A673 (cell line): ENCODE results near the gene TBC1D22A. TPM values are rescaled to one million over a fixed set of nuclear protein-coding genes. Genes with fewer than 3 reads are reported as not detected.

Source experiments
- BruUV-seq: library from RNA; stranded (reverse); fragments of 400-500 nt; replicated peaks from 2 replicates; lab custom pipeline; 2021; lab: Mats Ljungman, UMichigan
- CTCF ChIA-PET: fragments of 300-600 bp; sonication (Branson Sonifier 250); formaldehyde crosslinking; loops from one replicate; lab custom pipeline; 2022; ENCODE audit warnings: antibody characterized with exemption; lab: Charles Lee
- POLR2A ChIA-PET: fragments of 300-600 bp; sonication (Branson Sonifier 250); formaldehyde crosslinking; loops from one replicate; lab custom pipeline; 2022; ENCODE audit warnings: antibody characterized with exemption; ENCODE audit not compliant: low non-redundant PET; lab: Charles Lee
- DNase-seq: peaks from one replicate; pipeline ENCODE4 v3.0.0-alpha.2; 2015; ENCODE audit warnings: low spot score
- H3K27ac ChIP-seq: fragments of 200-600 bp; sonication (generic); 2 replicates; pipeline ENCODE4 v1.5.1; 2016; ENCODE audit warnings: mixed run types, low read depth, mild to moderate bottlenecking, mixed read lengths, antibody characterized with exemption, low read length; ENCODE audit not compliant: poor library complexity, severe bottlenecking
- H3K27me3 ChIP-seq: fragments of 200-600 bp; sonication (generic); replicated peaks from 2 replicates; pipeline ENCODE4 v1.6.1; 2017; ENCODE audit warnings: mixed run types, low read depth, mild to moderate bottlenecking, mixed read lengths, antibody characterized with exemption, low read length; ENCODE audit not compliant: insufficient read depth, poor library complexity
- H3K36me3 ChIP-seq: fragments of 200-600 bp; sonication (generic); 2 replicates; pipeline ENCODE4 v1.6.1; 2016; ENCODE audit warnings: mixed run types, mild to moderate bottlenecking, mixed read lengths, antibody characterized with exemption, low read length; ENCODE audit not compliant: insufficient read depth, poor library complexity, severe bottlenecking
- H3K4me1 ChIP-seq: fragments of 200-600 bp; sonication (generic); 2 replicates; pipeline ENCODE4 v1.6.1; 2017; ENCODE audit warnings: mixed run types, mild to moderate bottlenecking, mixed read lengths, antibody characterized with exemption, low read length; ENCODE audit not compliant: insufficient read depth, poor library complexity, severe bottlenecking
- H3K4me3 ChIP-seq: fragments of 200-600 bp; sonication (generic); 2 replicates; pipeline ENCODE4 v1.5.1; 2016; ENCODE audit warnings: low read depth, mixed run types, mild to moderate bottlenecking, mixed read lengths, low read length; ENCODE audit not compliant: poor library complexity, severe bottlenecking
- H3K9me3 ChIP-seq: fragments of 200-600 bp; sonication (generic); 2 replicates; pipeline ENCODE4 v1.6.1; 2016; ENCODE audit warnings: mixed run types, low read depth, mild to moderate bottlenecking, mixed read lengths, antibody characterized with exemption, low read length; ENCODE audit not compliant: poor library complexity, severe bottlenecking
- EZH2 ChIP-seq: fragments of 200-600 bp; sonication (generic); IDR thresholded peaks from 2 replicates; pipeline ENCODE4 v1.6.1; 2017; ENCODE audit warnings: borderline replicate concordance, low read depth, mild to moderate bottlenecking, mixed read lengths, antibody characterized with exemption, low read length; ENCODE audit not compliant: poor library complexity, severe bottlenecking
- intact Hi-C: fragments of 100-400 bp; cut with micrococcal nuclease; formaldehyde crosslinking; loops from one replicate; pipeline ENCODE4 v1.10.0; 2022; ENCODE audit not compliant: unreplicated experiment
- total RNA-seq: library from RNA; stranded (reverse); gene quantifications from 2 replicates; pipeline ENCODE4 v1.2.3, GENCODE V29; 2021
- TF ChIP-seq, protein P1 (sequence below): fragments of 300-800, 200-600 bp; sonication (generic); conservative IDR thresholded peaks from 2 replicates; pipeline ENCODE4 v1.5.1; 2017; ENCODE audit warnings: low read depth, mild to moderate bottlenecking, antibody characterized with exemption, low read length, moderate library complexity, mixed read lengths

The TBC1D22A gene
- total RNA-seq, 1 experiment from 2014 or later: 22.5 TPM

DNA sequence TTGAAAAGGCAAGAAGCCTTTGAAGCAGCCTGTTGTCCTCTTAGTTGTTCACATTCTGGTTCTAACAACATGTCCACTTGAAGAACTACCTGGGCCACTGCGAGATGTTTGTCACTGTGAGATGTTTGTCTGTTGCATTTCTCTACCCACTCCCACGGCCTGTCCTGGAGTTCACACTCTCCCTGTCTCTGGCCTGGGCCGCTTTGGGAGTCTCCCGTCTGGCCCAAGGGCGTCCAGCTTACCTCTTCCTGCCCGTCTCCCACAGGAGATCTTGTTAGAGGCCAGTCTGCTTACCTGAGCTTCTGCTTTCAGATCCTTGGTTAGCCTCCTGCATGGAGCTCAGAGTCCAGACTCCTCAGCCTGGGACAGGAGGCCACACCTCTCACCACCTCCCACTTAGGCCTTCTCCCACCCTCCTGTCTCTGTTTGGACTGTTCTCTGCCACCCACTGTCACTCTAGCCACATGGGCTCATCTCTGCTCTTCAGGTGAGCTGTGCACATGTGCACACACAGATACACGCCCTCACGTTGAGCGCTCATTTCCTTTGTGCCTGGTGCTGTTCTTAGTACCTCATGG is 66.0 kb downstream of the TBC1D22A start:
- peaks cover 32% of the 10 kb centered on the region for H3K4me1 ChIP-seq
- no peak for TF ChIP-seq EZH2
- TF ChIP-seq, protein P1, sequence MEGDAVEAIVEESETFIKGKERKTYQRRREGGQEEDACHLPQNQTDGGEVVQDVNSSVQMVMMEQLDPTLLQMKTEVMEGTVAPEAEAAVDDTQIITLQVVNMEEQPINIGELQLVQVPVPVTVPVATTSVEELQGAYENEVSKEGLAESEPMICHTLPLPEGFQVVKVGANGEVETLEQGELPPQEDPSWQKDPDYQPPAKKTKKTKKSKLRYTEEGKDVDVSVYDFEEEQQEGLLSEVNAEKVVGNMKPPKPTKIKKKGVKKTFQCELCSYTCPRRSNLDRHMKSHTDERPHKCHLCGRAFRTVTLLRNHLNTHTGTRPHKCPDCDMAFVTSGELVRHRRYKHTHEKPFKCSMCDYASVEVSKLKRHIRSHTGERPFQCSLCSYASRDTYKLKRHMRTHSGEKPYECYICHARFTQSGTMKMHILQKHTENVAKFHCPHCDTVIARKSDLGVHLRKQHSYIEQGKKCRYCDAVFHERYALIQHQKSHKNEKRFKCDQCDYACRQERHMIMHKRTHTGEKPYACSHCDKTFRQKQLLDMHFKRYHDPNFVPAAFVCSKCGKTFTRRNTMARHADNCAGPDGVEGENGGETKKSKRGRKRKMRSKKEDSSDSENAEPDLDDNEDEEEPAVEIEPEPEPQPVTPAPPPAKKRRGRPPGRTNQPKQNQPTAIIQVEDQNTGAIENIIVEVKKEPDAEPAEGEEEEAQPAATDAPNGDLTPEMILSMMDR: no peak
- intact Hi-C loops: no loop called here
- no peaks in the 10 kb centered on the region for H3K9me3 ChIP-seq
- ChIA-PET CTCF (no interaction called here), POLR2A (no interaction called here)
- BruUV-seq: no TSS peak
- no peaks in the 10 kb centered on the region for H3K36me3 ChIP-seq
- H3K27ac ChIP-seq: peak overlapping the region; percentile 66
- no peak overlapping the region for H3K4me3 ChIP-seq
- no peaks in the 10 kb centered on the region for H3K27me3 ChIP-seq
- DNase-seq: no peak

DNA sequence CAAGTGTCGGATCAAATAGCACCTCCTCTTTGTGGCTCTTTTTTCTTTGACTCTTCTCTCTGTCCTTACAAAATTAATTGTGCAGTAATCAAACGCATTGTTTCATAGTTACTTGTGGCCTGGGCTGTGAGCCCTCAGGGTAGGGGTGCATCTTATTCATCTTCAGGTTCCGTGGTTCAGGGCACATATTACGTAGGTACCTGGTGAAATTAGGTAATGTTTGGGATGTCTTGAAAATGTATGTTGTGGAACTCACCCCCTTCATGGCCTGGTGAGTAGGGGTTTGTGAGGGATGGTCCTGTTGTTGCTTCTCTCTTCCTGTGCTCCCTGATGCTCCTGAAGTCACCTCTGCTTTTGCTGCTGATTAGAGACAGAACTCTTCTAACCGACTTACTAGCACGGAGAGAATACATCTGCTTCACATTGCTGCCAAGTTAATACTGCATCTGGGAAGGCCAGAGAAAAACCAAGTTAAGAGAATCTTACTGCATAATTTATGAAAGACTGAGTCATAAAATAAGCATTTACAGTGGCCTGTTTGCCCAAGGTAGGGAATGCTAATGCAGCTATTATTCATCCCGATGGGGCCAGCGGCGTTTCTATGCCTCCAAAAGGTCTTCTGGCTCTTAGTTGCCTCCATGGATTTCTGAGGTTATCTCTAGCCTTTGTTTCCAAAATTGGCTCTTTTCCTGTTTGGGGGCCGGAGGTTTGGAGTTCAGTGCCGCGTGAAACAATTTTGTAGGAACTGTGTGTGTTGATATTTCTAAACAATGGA is 66.9 kb downstream of the TBC1D22A start:
- no peaks in the 10 kb centered on the region for H3K27me3 ChIP-seq
- DNase-seq: peak; percentile 85
- CTCF ChIA-PET: no interaction called here
- BruUV-seq: no TSS peak
- H3K4me1 ChIP-seq: peaks cover 32% of the 10 kb centered on the region
- peak overlapping the region; percentile 66 for H3K27ac ChIP-seq
- H3K36me3 ChIP-seq: no peaks in the 10 kb centered on the region
- TF ChIP-seq, protein P1: no peak
- TF ChIP-seq EZH2: no peak
- intact Hi-C loops: no loop called here
- H3K4me3 ChIP-seq: peak overlapping the region; percentile 13
- no peaks in the 10 kb centered on the region for H3K9me3 ChIP-seq
- POLR2A ChIA-PET: interaction anchor here (0.7 kb wide), 1 partner anchor 23 kb away, joined by 4 read pairs; no protein-coding TSS in a partner anchor

DNA sequence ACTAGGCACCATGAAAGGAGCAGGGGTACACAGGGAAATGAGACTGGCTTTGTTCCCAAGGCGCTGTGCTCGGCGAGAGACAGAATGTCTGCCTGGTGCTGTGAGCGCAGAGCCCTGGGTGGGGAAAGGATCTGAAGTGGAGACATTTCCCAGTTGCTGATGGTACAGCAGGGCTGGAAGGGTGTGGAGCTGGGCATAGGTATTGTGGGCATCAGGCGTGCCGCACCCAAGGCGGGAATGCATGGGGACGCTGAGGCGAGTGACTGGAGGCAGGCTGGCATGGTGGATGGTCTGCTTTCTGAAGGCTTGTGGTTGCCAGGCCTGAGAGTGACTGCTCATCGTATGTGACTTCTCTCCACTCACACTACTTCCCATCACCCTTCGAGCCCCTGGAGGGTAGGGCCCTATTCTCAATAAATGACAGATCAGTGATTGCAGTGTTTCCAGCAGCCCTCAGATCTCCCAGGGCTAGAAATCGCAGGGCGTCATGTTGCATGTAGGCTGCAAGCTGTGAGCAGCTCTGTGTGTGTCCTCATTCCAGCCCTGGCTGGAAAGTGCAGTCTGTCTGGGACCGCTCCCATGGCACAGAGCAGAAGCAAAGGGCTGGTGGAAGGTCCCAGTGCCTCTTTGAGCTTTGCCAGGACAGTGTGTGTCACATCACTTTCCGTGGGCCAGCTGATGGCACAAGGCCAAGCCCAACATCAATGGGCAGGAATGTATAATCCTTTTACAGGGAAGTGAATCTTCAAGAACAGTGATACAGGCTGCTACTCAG is 67.7 kb downstream of the TBC1D22A start:
- Histone ChIP-seq H3K4me1 (peaks cover 32% of the 10 kb centered on the region), H3K36me3 (no peaks in the 10 kb centered on the region), H3K27ac (peak overlapping the region; percentile 66), H3K27me3 (no peaks in the 10 kb centered on the region), H3K9me3 (peaks cover 3% of the 10 kb centered on the region), H3K4me3 (peak overlapping the region; percentile 13)
- TF ChIP-seq, protein P1: no peak
- no peak for TF ChIP-seq EZH2
- CTCF ChIA-PET: interaction anchor here (0.6 kb wide), 1 partner anchor 267 kb away, joined by 10 read pairs; no protein-coding TSS in a partner anchor
- no TSS peak for BruUV-seq
- POLR2A ChIA-PET: interaction anchor here (0.7 kb wide), 1 partner anchor 24 kb away, joined by 4 read pairs; no protein-coding TSS in a partner anchor
- peak; percentile 85 for DNase-seq
- intact Hi-C loops: no loop called here
